DOHH2 (cell line): ENCODE data around the gene TRIM32.

Experiments
- CTCF ChIP-seq: fragments of 200-600 bp; sonication (generic); IDR thresholded peaks from one replicate; pipeline ENCODE4 v1.5.1; 2014; ENCODE audit warnings: antibody characterized with exemption, mild to moderate bottlenecking, low read depth, low read length; ENCODE audit not compliant: poor library complexity, severe bottlenecking
- EZH2phosphoT487 ChIP-seq: fragments of 200-600 bp; sonication (generic); IDR thresholded peaks from 2 replicates; pipeline ENCODE4 v1.6.1; 2017; ENCODE audit warnings: borderline replicate concordance, mild to moderate bottlenecking, antibody characterized with exemption, low read length, moderate library complexity, mixed read lengths

GRCh38 chr9:116674210-116674980 is 12.7 kb upstream of the TRIM32 start:
- TF ChIP-seq EZH2phosphoT487 (no peak), CTCF (no peak)
